ENCODE data around the gene PTPRU. TPM values are rescaled to one million over a fixed set of nuclear protein-coding genes. Genes with fewer than 3 reads are reported as not detected.

PTPRU gene
- total RNA-seq, 1 experiment from 2014 or later = 31.4 TPM

DNA sequence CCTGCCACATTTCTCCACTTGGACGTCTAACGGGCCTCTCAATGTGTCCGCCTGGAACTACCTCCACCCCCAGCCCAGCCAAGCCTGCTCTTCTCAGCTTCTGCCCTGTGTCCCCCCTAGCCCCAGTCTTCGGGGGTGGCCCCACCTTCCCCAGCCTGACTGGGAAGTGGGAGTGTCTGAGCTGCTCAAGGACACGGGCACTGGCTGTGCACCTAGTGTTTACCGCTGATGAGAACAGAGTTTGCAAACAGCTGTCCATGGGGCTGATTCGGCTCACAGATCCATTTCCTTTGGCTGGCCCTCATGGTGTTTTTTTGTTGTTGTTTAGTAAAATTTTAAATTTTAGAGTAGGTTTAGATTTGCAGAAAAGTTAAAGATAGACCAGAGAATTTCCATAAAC is 121.1 kb downstream of the PTPRU start:
- Histone ChIP-seq H3K27me3 (ENCODE audit: insufficient read depth, low read depth) (peaks cover 29% of the 10 kb centered on the region), H3F3A (ENCODE audit: insufficient read depth, low read depth) (no peaks in the 10 kb centered on the region), H3K4me2 (no peak overlapping the region), H3K4me1 (replicated peaks; ENCODE audit: insufficient read depth) (no peaks in the 10 kb centered on the region), H4K20me1 (ENCODE audit: insufficient read depth) (no peaks in the 10 kb centered on the region), H3K9me2 (ENCODE audit: insufficient read depth) (no peaks in the 10 kb centered on the region), H3K27ac (no peak overlapping the region), H3K9me3 (ENCODE audit: insufficient read depth, low read depth) (no peaks in the 10 kb centered on the region), H3K36me3 (ENCODE audit: low read depth) (no peaks in the 10 kb centered on the region), H2AFZ (no peak overlapping the region), H3K79me2 (ENCODE audit: low read depth) (no peaks in the 10 kb centered on the region), H3K4me3 (no peak overlapping the region)
- DNase-seq = no peak
- BruUV-seq (replicated peaks) = no TSS peak
- ChIA-PET CTCF (no interaction called here), POLR2A (ENCODE audit: unreplicated experiment) (no interaction called here)
- intact Hi-C loops (cut with micrococcal nuclease; ENCODE audit: unreplicated experiment) = no loop called here
- no peak for TF ChIP-seq EZH2 (IDR thresholded peaks at IDR 0.05; ENCODE audit: low read depth)
- TF ChIP-seq, protein P1, sequence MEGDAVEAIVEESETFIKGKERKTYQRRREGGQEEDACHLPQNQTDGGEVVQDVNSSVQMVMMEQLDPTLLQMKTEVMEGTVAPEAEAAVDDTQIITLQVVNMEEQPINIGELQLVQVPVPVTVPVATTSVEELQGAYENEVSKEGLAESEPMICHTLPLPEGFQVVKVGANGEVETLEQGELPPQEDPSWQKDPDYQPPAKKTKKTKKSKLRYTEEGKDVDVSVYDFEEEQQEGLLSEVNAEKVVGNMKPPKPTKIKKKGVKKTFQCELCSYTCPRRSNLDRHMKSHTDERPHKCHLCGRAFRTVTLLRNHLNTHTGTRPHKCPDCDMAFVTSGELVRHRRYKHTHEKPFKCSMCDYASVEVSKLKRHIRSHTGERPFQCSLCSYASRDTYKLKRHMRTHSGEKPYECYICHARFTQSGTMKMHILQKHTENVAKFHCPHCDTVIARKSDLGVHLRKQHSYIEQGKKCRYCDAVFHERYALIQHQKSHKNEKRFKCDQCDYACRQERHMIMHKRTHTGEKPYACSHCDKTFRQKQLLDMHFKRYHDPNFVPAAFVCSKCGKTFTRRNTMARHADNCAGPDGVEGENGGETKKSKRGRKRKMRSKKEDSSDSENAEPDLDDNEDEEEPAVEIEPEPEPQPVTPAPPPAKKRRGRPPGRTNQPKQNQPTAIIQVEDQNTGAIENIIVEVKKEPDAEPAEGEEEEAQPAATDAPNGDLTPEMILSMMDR (conservative IDR thresholded peaks at IDR 0.05) = no peak

DNA sequence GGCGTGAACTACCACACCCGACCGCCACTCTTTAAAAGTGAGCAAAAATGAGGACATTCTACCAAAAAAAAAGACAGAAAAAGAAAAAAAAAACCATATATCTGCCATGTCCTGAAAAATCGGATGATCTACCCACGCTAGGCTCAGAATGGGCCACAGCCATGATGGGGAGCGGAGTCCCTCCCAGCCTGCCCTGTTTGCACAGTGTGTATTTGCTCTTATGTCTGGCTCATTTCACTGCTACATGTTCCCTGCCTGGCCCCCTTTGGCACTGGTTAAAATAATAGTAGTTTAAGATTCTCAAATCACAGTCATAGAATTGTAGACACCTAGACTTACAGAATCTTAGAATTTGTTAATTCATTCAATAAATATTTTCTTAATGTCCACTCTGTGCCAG is 121.9 kb downstream of the PTPRU start:
- Histone ChIP-seq H3F3A (ENCODE audit: insufficient read depth, low read depth) (no peaks in the 10 kb centered on the region), H4K20me1 (ENCODE audit: insufficient read depth) (no peaks in the 10 kb centered on the region), H3K4me1 (replicated peaks; ENCODE audit: insufficient read depth) (no peaks in the 10 kb centered on the region), H3K27ac (no peak overlapping the region), H3K9me3 (ENCODE audit: insufficient read depth, low read depth) (no peaks in the 10 kb centered on the region), H2AFZ (no peak overlapping the region), H3K4me3 (no peak overlapping the region), H3K9me2 (ENCODE audit: insufficient read depth) (no peaks in the 10 kb centered on the region), H3K79me2 (ENCODE audit: low read depth) (no peaks in the 10 kb centered on the region), H3K36me3 (ENCODE audit: low read depth) (no peaks in the 10 kb centered on the region), H3K4me2 (no peak overlapping the region), H3K27me3 (ENCODE audit: insufficient read depth, low read depth) (peaks cover 29% of the 10 kb centered on the region)
- intact Hi-C loops (cut with micrococcal nuclease; ENCODE audit: unreplicated experiment) = no loop called here
- ChIA-PET CTCF (no interaction called here), POLR2A (ENCODE audit: unreplicated experiment) (no interaction called here)
- BruUV-seq (replicated peaks) = no TSS peak
- no peak for DNase-seq
- TF ChIP-seq, protein P1 (conservative IDR thresholded peaks at IDR 0.05) = no peak
- no peak for TF ChIP-seq EZH2 (IDR thresholded peaks at IDR 0.05; ENCODE audit: low read depth)

DNA sequence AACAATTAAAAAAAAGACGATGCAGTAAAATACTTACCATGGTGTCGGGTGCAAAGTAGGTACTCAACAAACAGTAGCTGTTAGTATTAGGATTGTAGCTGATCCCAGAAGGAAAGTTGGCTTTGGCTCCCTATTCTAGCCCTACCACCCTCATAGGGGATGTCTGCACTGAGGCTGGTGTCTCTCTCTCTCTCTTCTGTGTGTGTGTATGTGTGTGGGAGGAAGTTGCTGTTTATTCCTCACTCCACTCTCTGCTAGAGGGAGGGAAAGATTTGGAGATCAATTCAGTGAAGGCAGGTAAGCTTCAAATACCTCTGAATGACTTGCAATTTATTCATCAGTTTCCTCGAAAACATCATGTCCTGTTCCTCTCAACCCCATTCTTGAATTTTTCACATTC is 124.4 kb downstream of the PTPRU start:
- Histone ChIP-seq H3K36me3 (ENCODE audit: low read depth) (no peaks in the 10 kb centered on the region), H3K27ac (no peak overlapping the region), H3K4me2 (no peak overlapping the region), H3K4me1 (replicated peaks; ENCODE audit: insufficient read depth) (no peaks in the 10 kb centered on the region), H3F3A (ENCODE audit: insufficient read depth, low read depth) (no peaks in the 10 kb centered on the region), H3K9me2 (ENCODE audit: insufficient read depth) (no peaks in the 10 kb centered on the region), H2AFZ (no peak overlapping the region), H3K27me3 (ENCODE audit: insufficient read depth, low read depth) (peaks cover 37% of the 10 kb centered on the region), H3K4me3 (no peak overlapping the region), H3K79me2 (ENCODE audit: low read depth) (no peaks in the 10 kb centered on the region), H3K9me3 (ENCODE audit: insufficient read depth, low read depth) (no peaks in the 10 kb centered on the region), H4K20me1 (ENCODE audit: insufficient read depth) (no peaks in the 10 kb centered on the region)
- POLR2A ChIA-PET (ENCODE audit: unreplicated experiment) = no interaction called here
- no peak for TF ChIP-seq EZH2 (IDR thresholded peaks at IDR 0.05; ENCODE audit: low read depth)
- TF ChIP-seq, protein P1 (conservative IDR thresholded peaks at IDR 0.05) = no peak
- DNase-seq = no peak
- CTCF ChIA-PET = no interaction called here
- intact Hi-C loops (cut with micrococcal nuclease; ENCODE audit: unreplicated experiment) = no loop called here
- no TSS peak for BruUV-seq (replicated peaks)

All from PC-9 (cell line).